AG08396 (cell line): Measurements from ENCODE around the gene TMA7.
"Not testable (repeated sequence)": the region's sequence is repeated elsewhere in the genome, so short reads cannot be mapped to it uniquely, and the experiment has no call there.

ENCODE experiments used
- DNase-seq: peaks from one replicate; pipeline ENCODE4 v3.0.0; 2012; ENCODE audit warnings: low spot score, mixed read lengths

TMA7 gene

DNA sequence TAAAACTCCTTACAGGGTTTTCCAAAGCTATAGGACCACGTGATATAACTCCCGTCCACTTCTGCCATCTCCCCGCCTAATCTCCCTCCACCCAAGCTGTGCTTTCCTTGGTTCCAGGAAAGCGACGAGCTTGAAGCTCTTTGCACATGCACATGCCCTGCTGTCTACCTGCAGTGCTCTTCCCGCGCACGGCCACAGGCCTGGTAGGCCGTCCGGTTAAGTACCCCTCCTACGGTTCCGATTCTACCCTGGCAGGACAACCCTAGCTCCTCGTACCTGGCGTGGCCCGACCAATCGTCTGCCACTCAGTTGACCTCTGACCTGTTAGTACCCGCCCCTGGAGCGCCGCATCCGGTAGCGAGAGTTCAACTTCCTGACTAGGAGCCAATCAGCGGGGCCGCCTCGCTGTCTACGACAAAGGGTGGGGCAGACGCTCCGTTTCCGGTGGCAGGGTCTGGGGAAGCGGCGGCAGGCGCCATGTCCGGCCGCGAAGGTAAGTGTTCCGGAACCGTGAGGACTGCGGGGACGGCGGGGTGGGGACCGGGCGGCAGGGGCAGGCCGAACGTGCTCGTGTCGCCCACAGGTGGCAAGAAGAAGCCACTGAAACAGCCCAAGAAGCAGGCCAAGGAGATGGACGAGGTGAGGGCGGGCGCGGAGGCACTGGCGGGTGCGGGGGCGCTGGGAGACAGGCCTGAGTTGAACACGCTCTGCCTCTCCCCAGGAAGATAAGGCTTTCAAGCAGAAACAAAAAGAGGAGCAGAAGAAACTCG lies at the start of gene TMA7, which contains the start of gene CCDC51:
TMA7 (plus strand) TSS at position 438 of the 770 bp plus-strand sequence; CDS start at position 478, 40 bp downstream.
CCDC51 (minus strand) TSS at position 300 of the 770 bp plus-strand sequence. CDS start 4,991 bp downstream, outside the sequence.
- DNase-seq: peak; percentile 98

- DNase-seq: no peak
These were observed 45.7 kb upstream of the TMA7 start for GRCh38 chr3:48394391-48394790.

- DNase-seq: no peak
These were observed 44.3 kb upstream of the TMA7 start for GRCh38 chr3:48395714-48396113.

- no peak for DNase-seq
These were observed 42.0 kb upstream of the TMA7 start for GRCh38 chr3:48397767-48398681.

GRCh38 chr3:48398701-48399386 lies 41.2 kb upstream of the TMA7 start:
- no peak for DNase-seq

- peak; percentile 5 for DNase-seq
These were observed 40.5 kb upstream of the TMA7 start for GRCh38 chr3:48399387-48400172.

DNA sequence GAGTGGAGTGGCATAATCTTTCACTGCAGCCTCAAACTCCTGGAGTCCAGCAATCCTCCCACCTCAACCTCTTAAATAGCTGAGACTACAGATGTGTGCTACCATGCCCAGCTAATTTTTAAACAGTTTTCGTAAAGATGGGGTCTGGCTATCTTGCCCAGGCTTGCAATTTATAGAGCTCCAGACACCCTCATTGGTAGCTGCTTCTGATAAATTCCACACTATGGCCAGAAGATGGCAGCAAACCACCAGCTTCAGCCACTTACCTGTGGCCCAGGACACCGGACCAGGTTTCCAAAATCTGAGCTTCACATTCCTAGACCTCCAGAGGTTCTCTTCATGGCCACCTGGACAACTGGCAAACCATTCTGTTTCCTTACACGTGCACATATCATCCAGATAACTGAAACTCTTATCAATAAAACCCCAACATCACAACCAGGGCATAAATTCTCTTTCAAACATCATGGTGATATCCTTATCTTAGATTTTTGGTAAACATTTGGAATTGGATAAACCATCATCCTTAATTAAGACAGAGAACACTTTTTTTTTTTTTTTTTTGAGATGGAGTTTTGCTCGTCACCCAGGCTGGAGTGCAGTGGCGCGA lies 39.1 kb upstream of the TMA7 start:
- peak; percentile 62 for DNase-seq

GRCh38 chr3:48401434-48401901 lies 38.6 kb upstream of the TMA7 start:
- not testable (repeated sequence) for DNase-seq

- DNase-seq: peak; percentile 92
These were observed 37.8 kb upstream of the TMA7 start for GRCh38 chr3:48402281-48402732.

GRCh38 chr3:48402907-48403306 lies 37.1 kb upstream of the TMA7 start:
- DNase-seq: no peak

DNA sequence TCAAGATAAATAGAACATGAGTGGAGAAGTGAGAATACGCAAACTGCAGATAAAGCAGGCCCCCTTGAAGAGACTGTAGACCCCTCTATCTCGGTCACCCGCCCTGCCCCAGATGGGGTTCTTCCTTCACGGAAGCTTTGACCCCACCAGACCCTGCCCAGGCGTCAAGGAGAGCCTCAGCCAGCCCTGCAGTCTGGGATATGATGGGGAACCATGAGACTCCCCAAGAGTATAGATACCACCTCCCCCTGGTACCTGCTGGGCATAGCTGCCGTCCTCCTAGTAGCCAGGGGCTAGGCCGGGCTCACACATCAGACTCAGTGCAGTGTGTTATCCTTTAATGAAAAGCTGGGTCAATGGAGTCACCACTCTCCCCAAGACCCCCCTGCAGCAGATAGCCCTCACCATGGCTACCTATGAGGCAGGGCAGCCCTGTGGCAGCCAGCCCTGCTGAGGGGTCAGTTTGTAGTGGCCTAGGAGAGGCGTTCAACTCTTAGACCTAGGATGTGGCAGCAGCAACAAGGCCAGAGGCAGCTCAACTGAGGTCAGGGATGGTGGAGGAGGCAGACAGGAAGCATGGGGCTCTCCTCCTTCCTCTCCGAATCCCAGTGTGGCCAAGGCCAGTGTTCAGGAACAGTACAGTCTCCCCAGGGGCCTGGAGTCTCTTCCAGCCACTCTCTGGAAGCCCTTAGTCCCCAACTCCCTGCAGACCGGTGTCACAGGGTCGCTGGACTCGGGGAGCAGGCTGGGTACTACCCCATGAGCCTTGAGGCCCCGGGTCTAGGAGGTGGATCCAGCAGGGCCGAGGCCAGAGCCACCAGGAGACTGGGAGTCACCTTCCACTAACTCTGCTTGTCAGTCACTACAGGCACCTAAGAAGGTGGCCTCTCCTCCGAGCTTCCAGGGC lies 36.3 kb upstream of the TMA7 start:
- no peak for DNase-seq

DNA sequence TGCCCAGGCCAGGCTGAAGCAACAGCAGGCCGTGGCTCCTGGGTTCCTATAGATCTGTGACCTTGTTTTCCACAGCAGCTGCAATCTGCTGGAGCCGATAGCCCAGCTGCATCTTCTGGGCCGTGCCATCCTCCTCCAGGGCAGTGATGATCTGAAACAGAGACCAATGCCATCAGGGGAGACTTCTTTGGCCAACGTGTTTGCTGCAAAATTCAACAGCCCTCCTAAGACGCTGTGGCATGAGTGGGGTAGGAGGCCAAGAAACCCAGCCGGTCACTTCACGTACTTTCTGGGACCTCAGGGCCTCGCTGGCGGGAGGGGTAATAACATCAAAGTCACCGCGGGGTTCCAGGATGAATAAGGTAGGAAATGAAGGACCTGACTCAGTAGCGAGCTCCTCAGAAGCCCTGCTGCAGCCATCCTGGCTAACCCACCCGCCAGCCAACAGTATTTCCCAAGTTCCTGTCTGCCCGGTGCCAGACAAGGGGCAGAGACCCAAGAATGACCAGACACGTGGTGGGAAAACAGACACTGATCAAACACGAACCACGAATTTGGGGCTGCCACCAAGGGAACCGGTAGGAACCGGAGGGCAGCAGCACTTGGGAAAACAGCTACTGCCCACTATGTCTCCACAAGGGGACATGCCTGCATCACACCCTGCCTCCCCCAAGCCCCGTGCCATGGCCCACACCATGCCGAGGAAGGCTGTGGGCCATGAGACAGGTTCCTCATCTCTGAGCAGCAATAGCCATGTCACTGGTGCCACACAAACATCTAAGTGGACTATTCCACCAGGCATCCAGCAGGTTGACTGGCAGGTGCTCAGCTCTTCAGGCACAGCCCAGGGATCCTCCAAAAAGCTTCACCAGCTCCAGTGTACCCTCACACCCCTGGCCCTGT lies 35.4 kb upstream of the TMA7 start:
- DNase-seq: no peak

DNA sequence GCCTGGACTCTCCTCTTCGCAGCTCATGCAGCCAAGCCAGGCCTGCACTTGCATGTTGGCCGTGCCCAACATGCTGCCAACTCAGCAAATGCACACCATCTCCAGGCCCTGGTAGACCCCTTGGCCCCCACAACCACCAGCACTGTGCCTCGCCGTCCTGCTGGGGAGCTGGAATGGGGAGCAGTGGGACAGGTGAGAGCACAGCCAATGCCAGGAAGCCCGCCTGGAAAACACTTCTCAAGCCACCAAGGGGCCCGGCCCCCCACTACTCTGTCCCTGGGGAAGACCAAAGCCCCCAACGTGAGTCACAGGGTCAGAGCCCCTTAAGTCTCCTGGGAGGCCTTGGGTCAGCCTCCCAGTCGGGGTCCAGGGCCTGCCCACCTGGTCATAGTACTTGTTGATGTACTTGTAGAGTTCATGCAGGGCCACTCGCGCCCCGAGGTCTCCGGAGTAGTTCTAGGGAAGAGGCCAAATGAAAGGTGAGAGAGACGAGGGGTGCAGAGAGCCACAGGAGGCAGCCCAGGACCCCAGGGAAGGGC lies 34.6 kb upstream of the TMA7 start:
- no peak for DNase-seq

DNA sequence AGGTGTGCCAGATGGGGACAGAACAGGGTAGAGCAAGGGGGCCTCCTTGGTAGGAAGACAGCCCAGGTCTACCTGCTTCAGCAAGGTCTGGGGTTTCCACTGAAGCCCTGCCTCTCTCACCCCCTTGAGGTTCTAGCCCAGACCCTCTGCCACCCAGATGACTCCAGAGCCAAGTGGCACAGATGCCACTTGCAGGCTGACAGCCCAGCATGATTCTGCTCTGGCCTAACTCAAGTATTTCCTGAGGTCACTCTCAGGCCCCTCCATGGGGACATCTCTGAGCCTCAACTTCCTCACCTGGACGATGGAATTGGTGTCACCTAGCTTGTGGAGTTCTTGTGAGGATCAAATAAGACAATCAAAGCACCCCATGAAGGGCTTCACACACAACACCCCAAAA lies 34.1 kb upstream of the TMA7 start:
- DNase-seq: no peak

- no peak for DNase-seq
These were observed 33.3 kb upstream of the TMA7 start for GRCh38 chr3:48406443-48407431.

DNA sequence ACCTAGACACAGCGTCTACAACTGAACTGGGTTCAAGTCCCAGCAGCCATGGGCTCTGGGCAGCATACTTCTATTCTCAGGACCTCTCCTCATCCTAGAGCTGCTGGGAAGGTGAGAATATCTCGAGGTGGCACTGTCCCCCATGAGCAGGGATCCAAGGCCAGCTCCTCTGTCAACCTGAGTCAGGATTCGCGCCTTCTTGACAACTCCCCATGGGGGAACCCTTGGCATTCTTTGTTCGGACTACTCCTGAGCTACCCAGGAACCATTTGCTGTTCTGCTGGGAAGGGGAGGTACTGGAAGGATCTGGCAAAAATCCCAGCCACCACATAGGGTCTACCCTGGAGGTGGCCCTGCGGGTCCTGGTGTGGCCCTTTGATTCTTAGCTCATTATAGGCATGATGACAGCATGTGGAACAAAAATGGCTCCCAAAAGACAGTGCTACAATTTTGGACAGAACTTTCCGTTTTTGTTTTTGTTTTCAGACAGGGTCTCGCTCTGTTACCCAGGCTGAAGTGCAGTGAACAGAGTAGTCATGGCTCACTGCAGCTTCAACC lies 32.4 kb upstream of the TMA7 start:
- DNase-seq: no peak

DNA sequence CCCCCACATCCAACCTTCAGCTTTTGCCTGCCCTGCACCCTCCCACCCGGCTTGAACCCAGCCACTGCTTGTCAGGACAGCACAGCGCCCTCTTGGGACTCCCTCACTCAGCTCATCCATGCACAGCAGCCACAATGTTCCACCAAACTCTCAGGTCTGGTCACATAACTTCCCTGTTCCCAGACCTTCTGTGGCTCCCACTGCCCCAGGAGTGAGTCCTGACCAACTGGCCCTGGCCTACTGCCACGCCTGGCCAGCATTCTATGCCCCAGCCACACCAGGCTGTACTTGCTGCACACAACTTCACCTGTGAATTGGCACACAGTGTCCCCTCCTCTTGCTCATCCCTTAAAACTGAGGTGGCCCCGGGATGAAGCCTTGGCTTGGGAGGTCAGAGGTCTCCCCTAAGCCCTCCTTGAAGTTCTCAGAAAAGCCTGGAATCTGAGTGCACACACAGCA lies 31.2 kb upstream of the TMA7 start:
- DNase-seq: no peak
